ENCODE results near the gene DIAPH1.
"Not testable (repeated sequence)": the region's sequence is repeated elsewhere in the genome, so short reads cannot be mapped to it uniquely, and the experiment has no call there.

Gene DIAPH1

DNA sequence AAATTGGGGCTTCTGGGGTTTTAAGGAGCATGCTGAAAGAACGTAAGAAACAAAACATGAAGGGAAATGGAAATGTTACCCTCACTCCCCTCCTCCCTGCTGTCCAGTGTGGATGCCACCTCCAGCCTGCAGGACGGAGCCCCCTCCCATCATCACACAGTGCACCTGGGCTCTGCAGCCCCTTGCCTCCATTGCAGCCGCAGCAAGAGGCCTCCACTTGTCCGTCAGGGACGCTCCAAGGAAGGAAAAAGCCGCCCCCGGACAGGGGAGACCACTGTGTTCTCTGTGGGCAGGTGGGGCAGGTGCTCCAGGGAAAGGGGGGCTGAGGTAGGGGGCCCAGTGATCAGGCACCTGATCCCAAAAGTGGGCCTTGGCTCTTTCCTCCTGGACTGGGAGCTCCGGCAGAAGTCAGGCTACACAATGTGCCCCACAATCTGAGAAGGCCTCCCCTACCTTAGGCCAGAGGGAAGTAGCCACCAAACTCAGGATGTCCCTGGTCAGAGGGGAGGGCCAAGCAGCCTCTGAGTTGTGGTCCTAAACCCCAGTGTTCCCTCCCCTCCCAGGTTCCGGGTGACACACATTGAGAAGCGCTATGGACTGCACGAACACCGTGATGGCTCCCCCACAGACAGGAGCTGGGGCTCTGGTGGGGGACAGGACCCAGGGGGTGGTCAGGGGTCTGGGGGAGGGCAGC, 20.7 kb upstream of the DIAPH1 start:
- no peak for DNase-seq

DNA sequence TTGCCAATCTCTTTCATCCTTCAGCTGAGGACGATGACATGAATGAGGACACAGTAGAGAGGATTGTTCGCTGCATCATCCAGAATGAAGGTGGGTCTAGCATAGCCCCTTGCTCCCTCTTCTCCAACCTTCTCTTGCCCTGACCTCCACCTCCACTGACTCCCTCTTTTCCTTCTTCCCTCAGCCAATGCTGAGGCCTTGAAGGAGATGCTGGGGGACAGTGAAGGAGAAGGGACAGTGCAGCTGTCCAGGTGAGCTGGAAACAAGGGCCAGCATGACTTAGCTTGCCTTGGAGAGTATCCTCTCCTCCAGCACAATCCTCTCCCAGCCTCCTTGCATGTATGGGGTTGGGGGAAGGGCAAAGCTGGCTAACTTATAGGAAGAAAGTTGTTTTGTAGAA, 20.0 kb upstream of the DIAPH1 start:
- no peak for DNase-seq

DNA sequence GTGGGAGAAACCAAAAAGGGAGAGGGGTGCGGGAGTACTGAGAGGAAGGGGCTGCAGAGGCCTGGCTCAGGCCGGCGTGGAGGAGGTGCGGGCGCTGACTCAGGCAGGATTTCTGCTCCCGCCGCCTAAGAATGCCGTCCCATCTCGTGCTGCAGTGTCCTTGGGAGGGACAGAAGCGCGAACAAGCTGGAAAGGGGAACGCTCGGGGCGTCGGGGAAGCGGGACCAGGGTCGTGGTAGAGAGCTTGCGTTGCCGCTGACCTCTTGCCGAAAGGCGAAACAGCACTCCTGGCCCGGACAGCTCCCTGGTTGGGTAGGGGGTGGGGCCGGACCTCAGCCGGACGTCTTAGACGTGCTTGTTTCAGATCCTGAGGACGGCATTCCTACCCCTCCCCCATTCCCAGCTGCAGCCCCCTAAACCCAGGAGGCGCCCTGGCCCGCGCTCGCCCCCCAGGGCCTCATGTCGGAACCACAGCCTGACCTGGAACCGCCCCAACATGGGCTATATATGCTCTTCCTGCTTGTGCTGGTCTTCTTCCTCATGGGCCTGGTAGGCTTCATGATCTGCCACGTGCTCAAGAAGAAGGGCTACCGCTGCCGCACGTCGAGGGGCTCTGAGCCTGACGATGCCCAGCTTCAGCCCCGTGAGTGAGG, 19.1 kb upstream of the DIAPH1 start:
- DNase-seq, result peak; percentile 77

DNA sequence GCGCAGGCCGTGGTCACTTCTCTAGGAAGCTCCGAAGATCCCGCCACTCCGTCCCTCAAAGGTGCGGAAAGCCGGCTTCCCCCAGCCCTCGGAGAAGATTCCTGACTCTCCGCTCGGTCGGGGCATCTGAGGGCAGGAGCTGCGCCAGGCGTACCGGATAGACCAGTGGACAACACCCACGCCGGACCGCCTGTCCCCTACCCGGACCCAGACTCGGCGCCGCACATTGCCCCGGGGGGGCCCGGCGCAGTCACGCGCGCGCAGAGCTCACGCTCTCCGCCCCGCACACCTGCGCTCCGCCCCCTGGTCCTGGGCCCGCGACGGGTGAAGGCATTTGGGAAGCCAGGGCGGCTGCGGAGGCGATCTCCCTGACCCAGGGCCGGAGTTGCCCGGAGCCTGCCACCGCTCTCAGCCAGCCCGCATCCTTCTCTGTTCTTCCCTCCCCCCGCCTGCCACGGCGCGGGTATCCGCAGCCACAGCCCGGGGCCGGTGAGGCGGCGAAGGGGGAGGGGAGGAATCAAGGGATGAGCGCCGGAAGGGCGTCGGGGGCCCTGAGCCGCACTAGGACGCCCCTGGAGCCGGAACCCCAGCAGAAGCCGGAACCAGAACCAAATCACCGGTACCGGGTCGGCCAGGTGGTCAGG, 18.4 kb upstream of the DIAPH1 start:
- peak; percentile 63 for DNase-seq

DNA sequence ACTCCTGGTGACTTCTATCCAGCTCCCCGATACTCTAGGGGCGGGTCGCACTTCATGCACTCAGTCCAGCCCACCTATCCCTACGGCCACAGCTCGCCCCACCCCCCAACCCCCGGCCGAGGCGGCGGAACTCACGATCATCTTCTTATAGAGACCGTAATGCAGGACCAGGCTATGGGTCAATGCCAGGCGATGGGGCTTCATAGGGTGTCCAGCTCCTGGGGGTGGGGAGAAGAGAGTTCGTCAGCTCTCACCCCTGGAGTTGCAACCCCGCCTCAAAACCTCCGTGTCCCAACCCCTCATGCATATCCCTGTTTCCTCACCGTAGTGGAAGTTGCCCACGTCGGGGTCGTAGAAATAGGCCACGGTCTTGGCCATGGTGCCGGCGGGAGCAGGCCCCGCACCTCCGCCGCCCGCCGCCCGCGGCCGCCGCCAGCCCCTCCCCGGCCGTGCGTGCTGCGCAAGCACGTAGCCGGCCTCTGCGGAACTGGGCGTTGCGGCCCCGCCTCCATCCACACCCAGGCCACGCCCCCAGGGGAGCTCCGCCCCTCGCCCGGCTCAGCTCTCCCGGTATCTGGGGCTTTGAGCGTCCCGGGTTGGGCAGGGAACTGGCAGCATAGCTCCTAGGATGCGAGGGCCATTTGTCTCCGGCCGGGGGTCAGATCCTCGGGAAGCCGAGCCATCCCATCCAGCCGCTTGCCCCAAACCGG, 17.8 kb upstream of the DIAPH1 start, which contains the start of the genes HDAC3 and RELL2:
TSS of gene HDAC3 (minus strand) at position 437 of the 710 bp plus-strand sequence. CDS start at position 378, 59 bp downstream.
TSS of gene RELL2 (plus strand) at position 585 of the 710 bp plus-strand sequence. CDS start 1,229 bp downstream, outside the sequence.
- DNase-seq, result peak; percentile 97

DNA sequence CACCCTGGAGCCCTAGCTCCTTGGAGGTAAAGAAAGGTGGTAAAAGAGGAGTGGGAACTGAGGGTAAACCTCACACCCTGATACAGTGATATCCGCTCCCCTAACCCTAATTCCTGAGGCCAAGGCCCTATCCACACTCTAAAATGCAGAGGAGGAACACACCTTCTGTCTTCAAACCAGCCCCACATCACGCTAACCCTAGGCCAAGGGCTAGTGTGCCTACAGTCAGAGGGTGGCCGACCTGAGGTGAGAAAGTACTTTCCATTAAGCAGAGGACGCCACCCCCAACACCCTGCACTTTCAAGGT, 17.3 kb upstream of the DIAPH1 start:
- DNase-seq, result no peak

DNA sequence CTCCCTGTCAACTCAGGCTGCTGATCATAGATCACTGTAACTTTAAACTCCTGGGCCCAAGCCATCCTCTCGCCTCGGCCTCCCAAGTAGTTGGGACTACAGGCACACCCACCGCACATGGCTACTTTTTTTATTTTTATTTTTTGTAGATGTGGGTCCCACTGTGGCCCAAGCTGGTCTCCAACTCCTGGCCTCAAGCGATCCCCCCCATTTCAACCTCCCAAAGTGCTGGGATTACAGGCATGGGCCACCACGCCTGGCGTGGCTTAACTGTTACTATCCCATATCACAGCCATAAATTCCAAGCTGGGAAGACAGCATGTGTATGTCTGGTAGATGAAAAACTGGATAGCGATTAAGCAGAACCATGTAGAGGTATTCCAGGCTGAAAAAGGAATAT, 16.8 kb upstream of the DIAPH1 start:
- DNase-seq, result no peak

DNA sequence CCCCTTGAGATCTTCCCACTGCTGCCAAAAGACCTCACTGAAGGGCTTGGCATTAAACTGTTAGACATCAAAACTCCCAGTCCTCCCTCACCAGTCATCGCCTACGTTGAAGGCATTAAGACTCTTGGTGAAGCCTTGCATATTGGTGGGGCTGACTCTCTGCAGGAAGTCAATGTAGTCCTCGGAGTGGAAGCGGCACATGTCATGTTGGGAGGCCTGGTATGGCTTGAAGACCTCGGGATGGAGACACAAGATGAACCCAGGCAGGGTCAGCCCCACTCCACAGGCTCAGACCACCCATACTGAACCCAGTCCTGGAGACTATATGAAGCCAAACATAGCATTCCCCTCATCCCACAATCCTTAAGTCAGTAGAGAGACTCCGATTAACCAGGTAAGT, 15.9 kb upstream of the DIAPH1 start:
- DNase-seq, result no peak

DNA sequence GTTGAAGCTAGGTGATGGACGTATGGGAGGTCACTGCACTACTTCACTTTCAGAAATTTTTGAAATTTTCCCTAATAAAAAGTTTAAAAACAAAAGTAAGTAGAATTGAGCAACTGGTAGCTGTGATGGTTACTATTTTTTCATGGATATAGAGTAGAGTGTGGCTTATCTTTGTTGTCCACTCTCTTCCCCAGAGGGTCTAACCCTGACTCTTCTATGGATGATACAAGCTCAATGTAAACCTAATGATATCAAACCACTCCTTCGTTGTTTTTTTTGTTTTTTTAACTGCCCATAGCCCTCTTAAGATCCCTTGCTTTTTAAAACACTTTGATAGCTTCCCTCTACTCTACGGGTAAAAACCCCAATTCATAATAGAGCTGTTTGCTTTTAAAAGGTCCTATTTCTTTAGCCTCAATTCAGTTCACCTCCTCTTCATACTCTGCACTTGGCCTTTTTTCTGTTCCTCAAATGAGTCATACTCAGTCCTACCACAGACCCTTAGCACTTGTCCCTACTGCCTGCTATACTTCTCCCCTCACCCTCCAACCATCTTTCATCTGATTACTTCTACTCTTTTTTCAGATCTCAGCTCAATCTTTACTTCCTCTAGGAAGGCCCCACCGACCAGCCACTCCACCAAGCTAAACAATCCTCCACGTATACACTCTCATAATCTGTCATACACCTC, 15.2 kb upstream of the DIAPH1 start:
- peak; percentile 45 for DNase-seq

DNA sequence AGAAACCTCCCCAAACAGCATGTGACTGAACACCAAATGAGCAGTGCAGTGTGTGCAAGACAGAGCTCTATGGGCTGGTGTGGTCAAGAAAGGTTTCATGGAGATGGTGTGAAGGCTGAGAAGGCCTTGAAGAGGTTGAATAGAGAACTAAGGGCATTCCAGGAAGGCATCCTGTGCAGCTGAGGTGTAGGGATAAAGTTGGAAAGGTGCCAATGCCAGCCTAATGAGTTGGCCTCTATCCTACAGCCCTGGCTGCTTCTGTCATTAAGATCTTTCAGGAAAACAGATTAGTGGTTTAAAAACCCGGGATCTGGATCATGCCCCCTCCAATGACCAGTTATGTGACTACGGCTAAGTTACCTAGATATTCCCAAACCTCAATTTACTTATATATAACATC, 13.8 kb upstream of the DIAPH1 start:
- no peak for DNase-seq

DNA sequence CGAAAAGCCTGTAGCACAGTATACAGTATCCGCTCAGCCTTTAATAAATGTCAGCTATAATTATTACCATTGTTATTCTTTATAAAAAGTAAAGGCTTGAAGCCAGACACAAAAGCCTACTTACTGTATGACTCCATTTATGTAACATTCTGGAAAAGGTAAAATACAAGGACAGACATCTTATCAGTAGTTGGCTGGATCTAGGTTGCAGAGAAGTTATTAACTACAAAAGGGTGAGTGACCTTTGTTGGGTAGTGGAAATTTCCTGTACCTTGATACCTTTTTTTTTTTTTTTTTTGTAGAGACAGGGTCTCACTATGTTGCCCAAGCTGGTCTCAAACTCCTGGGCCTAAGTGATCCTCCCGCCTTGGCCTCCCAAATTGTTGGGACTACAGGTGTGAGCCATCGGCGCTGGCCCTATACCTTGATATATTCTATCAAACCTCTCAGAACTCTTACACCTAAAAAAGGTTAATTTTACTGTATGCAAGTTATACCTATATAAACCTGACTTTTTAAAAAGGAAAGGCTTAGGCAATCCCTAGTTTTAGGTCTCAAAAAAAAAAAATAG, 11.9 kb upstream of the DIAPH1 start:
- no peak for DNase-seq

DNA sequence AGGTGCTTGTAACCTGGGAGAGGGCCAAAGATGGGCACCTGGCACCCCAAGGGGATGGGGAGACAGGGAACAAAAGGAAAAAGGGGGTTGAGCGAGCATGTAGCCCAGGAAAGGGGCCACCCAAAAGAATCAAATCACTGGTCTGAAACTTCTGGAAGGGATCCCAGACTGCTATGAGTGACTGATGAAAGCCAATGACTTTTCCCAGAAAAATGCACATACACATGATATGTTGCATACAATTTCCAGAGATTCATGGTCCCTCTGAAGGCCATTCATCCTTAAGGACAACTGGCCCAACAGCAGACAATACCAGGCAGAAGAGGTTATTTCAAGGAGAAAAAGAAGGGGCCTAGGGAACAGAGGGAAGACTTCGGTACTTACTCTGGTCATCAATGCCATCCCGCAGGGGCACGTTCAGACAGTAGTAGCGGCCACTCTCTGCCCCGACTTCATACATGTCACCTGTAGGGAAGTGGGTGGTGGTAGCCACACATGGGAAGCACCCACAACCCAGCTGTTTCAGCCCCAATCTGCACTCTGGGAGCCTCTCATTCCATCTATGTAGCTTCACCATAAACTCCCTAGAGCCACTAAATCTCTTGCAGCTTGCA, 9.5 kb upstream of the DIAPH1 start:
- no peak for DNase-seq

DNA sequence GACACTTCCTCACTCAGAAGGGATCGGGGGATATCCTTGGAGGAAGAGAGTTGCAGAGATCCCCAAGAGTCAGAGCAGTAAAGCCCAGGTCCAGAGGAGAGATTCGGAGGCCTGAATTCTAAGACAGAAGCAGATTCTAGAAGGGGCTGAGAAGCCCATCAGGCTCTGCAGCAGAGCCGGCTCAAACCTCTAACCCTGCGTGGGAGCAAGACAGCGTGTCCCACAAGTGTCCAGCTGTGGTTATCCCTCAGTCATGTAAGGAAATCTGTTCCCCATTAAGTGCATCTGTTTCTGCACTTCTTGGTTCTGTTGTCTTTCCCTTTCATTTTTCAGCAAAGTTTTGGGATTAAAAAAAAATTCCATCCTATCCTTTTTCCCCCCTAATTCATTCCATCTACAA, 4.8 kb upstream of the DIAPH1 start:
- no peak for DNase-seq

DNA sequence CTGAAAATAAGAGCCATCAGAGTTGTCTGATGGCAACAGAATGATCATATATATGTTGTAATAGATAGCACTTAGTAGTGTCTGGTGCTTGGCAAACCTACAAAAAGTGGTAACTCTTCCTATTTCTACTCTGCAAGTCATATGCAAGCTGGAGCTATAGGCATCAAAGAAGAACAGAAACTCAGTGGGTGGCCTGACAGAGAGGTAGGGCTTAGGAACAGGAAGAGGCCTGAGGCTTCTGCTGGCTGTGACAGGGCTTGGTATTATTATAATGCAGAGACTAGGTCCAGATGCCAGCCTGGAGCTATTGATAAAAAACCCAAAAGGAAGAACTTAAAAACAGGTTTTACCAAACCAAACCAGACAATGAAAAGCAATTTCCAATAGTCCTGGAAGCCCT, 4.4 kb upstream of the DIAPH1 start:
- DNase-seq, result peak; percentile 64

DNA sequence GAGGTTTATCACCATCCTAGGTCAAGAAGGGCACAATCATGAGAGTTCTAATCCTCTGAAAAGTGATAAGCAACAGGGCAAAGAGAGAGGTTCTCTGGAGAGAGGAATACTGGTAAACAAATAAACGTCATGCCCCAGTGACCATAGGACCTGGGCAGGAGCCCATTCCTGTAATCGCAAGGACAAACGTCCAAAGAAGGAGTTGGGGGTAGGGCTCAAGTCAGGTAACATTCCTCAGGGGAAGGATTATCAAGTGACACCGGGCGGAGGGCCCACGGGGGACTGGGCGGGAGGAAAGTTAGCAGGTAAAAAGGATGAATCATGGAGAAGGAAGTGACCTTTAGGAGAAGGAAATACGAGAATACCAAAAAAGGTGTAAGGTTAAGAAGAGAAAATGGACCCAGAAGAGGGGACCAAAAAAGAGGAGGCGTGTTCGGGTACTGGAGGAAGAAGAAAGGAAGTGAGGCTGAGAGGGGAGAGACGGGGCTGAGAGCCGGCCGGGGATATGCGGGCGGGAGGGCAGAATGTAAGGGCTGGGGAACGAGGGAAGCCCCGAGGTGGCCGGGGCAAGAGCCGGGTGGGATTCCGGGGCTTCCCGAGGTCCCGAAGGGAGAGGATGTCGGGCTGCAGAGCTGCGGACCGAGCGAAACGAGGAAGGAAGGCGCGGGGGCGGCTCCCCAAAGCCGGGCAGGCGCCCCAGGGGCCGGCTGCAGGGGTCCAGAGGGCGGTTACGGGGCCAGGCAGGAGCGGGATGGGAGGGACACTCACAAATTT, 583 bp downstream of the DIAPH1 start:
- peak; percentile 74 for DNase-seq

DNA sequence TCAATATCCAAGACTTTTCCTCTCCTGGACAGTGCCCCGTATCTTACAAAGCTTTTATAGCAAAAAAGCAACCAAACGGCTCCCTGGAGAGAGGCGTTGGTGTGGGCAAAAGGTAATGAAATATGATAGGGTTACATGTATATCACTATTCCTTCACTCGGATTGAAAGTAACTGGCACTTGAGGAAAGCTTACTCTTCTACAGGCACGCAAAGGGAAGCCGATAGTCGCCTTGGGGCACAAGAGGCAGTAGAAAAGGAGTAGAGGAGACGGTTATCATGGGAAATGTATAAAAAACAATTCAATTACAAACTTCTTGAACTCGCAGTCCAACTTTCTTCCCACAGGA, 1.1 kb downstream of the DIAPH1 start:
- no peak for DNase-seq

DNA sequence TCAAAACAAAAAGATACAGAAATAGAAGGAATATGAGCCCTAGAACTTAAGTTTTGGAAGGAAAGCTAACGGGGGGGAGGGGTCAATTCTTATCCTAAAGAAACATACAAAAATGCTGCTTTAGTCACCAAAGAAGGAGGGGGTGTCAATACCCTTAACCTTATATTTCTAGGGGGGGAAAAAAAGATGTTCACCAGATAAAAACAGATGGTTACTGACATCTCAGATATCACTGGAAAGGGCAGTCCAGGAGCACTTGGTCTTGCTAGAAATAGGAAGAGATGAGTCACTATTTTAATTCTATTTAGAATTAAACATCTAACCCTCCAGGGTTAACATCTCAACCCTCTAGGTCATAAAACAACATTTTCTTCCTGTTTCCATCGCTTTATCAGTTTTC, 1.7 kb downstream of the DIAPH1 start:
- DNase-seq, result no peak

DNA sequence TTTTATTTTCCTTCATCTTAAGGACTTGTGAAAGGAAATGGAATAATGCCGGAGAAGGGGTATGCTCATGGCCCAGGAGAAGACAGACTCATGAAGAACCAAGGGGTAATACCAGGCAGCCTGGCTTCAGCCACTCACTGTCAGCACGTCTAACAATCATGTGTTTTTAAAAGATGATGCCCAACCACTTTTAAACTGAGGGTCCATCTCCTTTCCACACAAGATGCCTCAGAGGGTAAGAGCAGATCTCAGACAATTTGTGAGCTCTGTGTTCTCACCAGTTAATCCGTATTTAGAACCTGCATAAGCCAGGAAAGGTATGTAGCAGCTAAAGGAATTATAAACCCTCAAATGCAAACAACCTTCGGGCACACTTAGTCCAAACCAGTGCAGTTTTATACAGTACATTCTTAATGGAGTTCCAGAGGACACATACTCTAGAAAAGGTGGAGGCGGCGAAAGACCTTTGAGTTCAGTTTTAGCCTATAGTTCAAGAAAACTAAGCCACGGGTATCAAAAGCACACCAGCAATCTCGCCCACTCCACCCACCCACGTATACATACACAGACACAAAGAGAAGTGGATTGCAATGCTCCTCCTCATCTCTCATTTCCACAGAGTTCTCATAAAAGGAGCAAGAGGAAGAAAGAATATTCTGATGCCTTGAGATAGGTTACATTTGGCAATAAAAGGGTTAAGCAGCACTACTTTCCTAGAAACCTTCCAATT, 2.6 kb downstream of the DIAPH1 start:
- DNase-seq, result no peak

DNA sequence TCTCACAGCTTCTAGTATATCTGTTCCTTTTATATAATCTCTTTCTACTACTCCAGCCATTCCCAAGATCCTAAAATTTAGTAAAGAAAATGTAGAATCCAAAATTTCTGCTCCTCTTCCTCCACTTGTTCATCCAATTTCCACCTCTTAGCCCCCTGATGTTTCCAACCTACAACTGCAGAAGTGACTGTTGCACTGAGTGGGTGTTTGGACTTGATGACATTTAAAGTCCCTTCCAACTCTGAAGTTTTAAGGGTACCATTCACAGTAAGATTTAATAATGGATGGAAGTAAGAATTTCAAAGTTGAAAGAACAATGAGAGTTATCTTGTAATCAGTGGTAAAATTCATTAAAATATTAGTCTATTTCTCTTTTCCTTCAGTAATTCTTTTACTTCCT, 5.5 kb downstream of the DIAPH1 start:
- no peak for DNase-seq

DNA sequence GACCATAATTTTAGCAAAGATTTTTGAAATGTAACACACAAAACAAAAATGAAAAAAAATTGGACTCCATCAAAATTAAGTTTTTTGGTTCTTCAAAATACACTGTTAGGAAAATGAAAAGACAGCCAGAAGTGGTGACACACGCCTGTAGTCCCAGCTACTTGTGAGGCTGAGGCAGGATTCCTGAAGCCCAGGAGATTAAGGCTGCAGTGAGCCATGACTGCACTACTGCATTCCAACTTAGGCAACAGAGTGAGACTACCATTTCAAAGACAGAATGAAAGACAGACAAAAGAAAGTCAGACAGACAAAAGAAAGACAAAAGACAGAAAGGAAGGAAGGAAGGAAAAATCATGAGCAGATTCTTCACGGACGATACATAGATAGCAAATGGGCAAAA, 7.5 kb downstream of the DIAPH1 start:
- DNase-seq, result no peak

DNA sequence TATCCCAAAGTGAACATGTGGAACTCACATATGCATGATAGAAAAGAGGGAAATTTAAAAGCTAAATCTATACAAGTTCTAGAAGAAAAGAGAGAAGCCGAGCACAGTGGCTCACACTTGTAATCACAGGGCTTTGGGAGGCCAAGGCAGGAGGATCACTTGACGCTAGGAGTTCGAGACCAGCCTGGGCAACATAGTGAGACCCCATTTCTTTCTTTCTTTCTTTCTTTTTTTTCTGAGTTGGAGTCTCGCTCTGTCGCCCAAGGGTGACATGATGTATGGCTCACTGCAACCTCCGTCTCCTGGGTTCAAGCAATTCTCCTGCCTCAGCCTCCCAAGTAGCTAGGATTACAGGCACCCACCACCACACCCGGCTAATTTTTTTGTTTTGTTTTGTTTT, 8.9 kb downstream of the DIAPH1 start:
- DNase-seq, result not testable (repeated sequence)
